GM08714 (cell line): ENCODE data around the gene CELA2A.
"Not testable (repeated sequence)": the region's sequence is repeated elsewhere in the genome, so short reads cannot be mapped to it uniquely, and the experiment has no call there.

Source experiments
- H3K4me3 ChIP-seq: fragments of 200-500 bp; sonication (Bioruptor generic); 2 replicates; pipeline ENCODE4 v1.5.1; 2014; ENCODE audit warnings: mild to moderate bottlenecking, low read length, inconsistent platforms
- ZNF274 ChIP-seq: IDR thresholded peaks from 2 replicates; pipeline ENCODE4 v1.6.1; 2012; ENCODE audit warnings: mild to moderate bottlenecking, low read depth, low read length

CELA2A gene

DNA sequence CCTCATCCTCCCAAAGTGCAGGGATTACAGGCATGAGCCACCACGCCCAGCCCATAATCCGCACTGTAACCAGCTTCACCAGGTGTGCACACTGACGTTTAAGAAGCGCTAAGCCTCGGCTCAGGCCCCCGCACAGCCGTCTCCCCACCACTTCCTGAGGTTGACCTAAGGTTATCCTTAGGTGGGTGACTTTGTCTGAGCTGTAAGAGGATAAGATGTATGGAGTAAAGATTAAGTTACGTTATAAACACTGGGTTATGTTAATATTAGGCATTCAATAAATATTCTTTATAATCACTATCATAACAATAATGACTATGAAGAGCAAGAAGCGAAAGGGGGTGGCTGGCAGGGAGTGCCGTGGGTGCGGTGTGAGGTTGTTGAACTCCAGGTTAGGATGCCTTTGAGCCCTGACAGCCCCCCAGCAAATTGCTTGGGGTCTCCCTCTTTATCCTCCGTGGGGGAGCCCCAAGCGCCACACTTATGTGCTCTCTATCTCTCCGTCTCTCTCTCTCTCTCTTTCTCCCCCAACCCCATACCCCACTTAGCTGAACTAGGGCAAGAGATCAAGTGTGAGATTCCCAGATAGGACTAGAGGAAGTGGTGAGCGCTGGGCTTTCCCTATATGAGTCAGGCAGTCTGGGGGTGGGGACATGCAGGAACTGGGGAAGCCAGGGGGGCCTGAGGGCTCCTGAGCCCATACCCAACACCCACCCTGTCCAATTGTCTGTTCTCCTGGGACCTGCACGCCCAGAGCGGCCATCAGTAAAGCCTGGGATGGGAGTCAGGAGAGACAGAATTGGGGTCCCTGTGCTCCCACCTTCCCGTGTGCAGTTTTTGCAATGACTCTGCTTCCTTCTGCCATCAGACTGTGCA lies 39.2 kb upstream of the CELA2A start:
- TF ChIP-seq ZNF274, result no peak
- no peak overlapping the region; the same call in 1 of the 2 replicates for H3K4me3 ChIP-seq

- TF ChIP-seq ZNF274, result no peak
- no peak overlapping the region for H3K4me3 ChIP-seq
Observed at GRCh38 chr1:15418806-15419515, 37.6 kb upstream of the CELA2A start.

DNA sequence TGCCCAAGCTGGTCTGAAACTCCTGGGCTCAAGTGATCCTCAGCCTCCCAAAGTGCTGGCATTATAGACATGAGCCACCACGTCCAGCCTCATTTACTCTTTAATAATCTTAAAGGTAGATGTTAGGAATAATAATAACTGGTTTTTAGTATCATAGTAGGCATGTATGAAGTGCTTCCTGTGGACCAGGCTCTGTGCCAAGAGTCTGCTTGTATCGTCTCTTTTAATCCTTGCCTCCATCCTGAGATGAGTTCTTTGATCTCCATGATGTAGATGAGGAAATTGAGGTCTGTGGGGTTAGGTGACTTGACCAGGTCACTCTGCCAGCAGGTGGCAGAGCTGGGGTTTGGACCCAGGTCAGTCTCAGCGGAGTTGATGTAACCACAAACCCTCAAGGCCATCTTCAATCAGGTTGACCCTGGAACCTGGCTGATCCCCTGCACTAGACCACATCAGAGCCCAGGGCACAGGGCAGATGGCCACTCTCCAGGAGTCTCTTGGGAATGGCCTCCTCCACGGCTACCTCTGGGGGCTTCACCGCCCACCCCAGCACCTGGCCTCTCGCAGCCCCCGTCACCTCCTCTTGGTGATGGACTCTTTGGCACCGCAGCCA lies 35.6 kb upstream of the CELA2A start:
- TF ChIP-seq ZNF274, result no peak
- H3K4me3 ChIP-seq, result no peak overlapping the region

- no peak for TF ChIP-seq ZNF274
- no peak overlapping the region for H3K4me3 ChIP-seq
Observed at GRCh38 chr1:15422871-15423270, 33.7 kb upstream of the CELA2A start.

- no peak for TF ChIP-seq ZNF274
- H3K4me3 ChIP-seq, result no peak overlapping the region
Observed at GRCh38 chr1:15423355-15424077, 33.0 kb upstream of the CELA2A start.

DNA sequence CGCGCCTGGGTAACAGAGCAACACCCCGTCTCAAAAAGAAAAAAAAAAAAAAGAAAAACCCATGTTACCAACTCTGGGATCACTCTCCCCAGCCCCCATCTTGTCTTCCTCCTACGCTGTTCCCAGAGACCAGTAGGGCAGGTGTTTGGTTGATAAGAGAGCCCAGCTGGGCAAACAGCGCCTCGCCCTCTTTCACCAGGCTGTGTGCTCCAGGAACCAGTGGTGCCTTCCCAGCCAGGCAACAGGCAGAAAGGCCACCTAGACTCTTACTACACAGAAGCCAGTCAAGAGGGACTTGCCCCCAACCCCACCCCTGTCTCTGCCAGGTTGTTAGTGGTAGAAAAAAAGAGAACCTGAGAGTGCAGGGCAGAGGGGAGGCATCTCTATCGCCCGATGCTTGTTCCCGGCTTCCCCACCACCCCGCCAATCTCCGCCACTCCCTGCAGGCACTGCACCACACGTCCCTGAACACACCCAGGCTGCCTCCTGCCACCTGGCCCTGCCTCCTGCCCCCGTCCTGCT lies 32.3 kb upstream of the CELA2A start:
- TF ChIP-seq ZNF274, result no peak
- no peak overlapping the region for H3K4me3 ChIP-seq

DNA sequence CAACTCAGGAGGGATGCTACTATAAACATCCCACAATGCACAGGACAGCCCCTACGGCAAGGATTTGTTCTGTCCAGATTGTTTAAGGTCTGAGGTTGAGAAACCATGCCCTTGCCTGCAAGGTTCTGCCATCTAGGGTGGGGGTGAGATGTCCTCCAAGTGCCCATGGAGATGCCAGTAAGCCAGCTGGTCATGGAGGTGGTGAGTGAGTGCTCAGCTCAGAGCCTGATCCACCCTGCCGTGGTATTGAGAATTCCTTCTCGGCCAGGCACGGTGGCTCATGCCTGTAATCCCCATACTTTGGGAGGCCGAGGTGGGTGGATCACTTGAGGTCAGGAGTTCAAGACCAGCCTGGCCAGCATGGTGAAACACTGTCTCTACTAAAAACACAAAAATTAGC lies 31.6 kb upstream of the CELA2A start:
- H3K4me3 ChIP-seq, result no peak overlapping the region
- no peak for TF ChIP-seq ZNF274

DNA sequence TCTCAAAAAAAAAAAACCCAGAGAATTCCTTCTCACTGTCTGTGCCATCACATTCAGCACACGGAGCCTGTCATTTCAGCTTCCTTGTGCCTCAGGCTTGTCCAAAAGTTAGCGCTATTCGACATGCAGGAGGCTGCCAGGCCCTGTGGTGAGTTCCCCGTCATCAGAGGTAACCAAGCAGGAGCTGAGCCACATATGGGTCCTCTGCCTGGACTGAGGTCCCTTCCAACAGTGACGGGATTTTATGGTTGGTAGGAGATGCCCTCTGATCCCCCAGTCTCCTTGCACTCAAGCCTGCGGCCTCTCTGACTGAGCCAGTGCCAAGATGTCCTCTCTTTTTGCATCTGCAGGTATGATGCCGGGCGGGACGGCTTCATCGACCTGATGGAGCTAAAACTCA lies 31.0 kb upstream of the CELA2A start:
- no peak overlapping the region for H3K4me3 ChIP-seq
- no peak for TF ChIP-seq ZNF274

DNA sequence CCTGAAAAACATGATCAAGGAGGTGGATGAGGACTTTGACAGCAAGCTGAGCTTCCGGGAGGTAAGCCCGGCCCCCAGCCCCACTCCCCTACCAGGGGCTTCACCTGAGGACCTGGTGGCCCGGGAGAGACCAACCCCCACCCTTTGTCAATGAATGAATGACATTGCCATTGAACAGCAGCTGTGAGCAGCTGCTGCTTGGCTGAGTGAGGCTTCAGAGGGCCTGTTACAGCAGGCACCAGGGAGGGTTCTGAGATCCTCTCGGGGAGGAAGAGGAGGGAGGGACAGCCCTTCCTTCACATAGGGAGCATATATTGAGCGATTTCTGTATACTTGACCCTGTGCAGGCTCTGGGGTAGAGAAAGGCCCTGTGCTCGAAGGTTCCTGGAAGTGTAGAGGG lies 30.6 kb upstream of the CELA2A start:
- H3K4me3 ChIP-seq, result no peak overlapping the region
- TF ChIP-seq ZNF274, result no peak

DNA sequence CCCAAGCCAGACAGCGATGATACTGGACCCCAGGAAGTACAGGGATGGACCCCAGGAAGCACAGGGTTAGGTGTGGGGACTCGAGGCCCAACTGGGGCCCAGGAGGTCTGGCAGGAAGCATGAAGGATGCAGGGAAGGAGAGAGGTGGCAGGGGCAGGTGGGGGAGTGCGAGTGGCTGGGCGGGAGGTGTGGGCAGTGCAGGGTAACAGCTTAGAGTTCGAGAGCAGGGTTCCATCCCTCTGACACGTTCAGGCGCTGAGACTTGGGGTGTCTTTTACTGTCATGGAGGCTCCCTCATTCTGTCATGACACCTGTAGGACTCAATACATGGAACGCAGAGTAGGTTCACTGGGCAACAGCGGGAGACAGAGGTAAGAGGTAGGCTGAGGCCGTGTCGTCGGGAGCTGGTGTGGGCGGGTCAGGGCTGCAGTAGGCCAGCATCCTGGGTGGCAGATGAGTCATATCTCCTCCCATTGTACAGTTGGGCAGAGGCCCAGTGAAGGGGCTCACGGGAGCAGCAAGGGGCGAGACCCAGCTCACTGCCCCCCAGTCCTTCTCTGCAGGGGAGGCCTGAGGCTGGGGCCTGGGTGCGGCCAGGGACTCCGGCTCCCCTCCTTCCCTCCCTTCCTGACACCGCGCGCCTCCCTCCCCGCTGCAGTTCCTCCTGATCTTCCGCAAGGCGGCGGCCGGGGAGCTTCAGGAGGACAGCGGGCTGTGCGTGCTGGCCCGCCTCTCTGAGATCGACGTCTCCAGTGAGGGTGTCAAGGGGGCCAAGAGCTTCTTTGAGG lies 29.8 kb upstream of the CELA2A start:
- no peak for TF ChIP-seq ZNF274
- no peak overlapping the region for H3K4me3 ChIP-seq

DNA sequence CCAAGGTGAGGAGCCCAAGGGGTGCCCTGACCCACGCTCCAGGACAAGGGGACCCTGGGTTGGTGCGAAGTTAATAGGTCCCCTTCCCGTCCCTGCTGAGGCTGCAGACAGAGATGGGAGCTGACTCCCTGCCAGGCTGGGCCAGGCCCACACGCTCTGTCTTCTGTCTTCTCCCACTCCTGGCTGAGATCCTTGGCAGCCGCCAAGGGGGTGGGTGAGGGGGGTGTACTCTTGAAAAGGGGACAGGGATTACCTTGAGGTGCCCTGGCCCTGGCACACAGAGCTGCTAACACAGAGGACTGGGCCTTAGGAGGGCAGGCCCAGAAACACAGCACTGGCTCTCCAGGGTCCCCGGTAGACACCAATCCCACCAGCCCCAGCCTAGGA lies 29.3 kb upstream of the CELA2A start:
- no peak for TF ChIP-seq ZNF274
- no peak overlapping the region for H3K4me3 ChIP-seq

DNA sequence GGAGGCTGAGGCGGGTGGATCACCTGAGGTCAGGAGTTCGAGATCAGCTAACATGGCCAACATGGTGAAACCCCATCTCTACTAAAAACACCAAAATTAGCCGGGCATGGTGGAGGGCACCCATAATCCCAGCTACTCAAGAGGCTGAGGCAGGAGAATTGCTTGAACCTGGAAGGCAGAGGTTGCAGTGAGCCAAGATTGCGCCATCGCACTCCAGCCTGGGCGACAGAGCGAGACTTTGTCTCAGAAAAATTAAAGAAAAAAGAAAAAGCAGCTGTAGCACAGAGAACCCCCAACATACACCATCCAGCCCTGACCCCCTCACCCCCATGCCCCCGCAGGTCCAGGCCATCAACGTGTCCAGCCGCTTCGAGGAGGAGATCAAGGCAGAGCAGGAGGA lies 28.3 kb upstream of the CELA2A start:
- H3K4me3 ChIP-seq, result not testable (repeated sequence)

- no peak for TF ChIP-seq ZNF274
- H3K4me3 ChIP-seq, result no peak overlapping the region
Observed at GRCh38 chr1:15428815-15429435, 27.6 kb upstream of the CELA2A start.
